Astrocyte (in vitro differentiated cells and primary cell): ENCODE measurements around the gene SCAMP4. TPM values are rescaled to one million over a fixed set of nuclear protein-coding genes. Genes with fewer than 3 reads are reported as not detected.
A peak's percentile ranks its signal among the peaks of the same experiment; 100 is the strongest.

Experiments used
- DNase-seq: peaks from one replicate; pipeline ENCODE4 v3.0.0-alpha.2; 2010; ENCODE audit warnings: low read depth
- FAIRE-seq: peaks from 2 replicates; lab custom pipeline; 2011; peaks lifted over from hg19 to GRCh38; lab: Jason Lieb, UNC
- H2AFZ ChIP-seq: 2 replicates; pipeline ENCODE4 v1.6.0; 2012; ENCODE audit warnings: low read depth, low read length, inconsistent platforms
- H3K27ac ChIP-seq: 2 replicates; pipeline ENCODE4 v1.5.1; 2011; ENCODE audit warnings: low read depth, low read length, inconsistent platforms
- H3K27me3 ChIP-seq: 2 replicates; pipeline ENCODE4 v1.6.0; 2011; ENCODE audit warnings: low read length, inconsistent platforms; ENCODE audit not compliant: insufficient read depth
- H3K36me3 ChIP-seq: 2 replicates; pipeline ENCODE4 v1.5.1; 2011; ENCODE audit warnings: low read length, inconsistent platforms; ENCODE audit not compliant: insufficient read depth
- H3K4me1 ChIP-seq: 2 replicates; pipeline ENCODE4 v1.5.1; 2011; ENCODE audit warnings: low read length, inconsistent platforms; ENCODE audit not compliant: insufficient read depth
- H3K4me2 ChIP-seq: 2 replicates; pipeline ENCODE4 v1.6.0; 2012; ENCODE audit warnings: low read length, inconsistent platforms
- H3K4me3 ChIP-seq: 2 replicates; pipeline ENCODE4 v1.5.1; 2011; ENCODE audit warnings: low read depth, mild to moderate bottlenecking, low read length, inconsistent platforms; ENCODE audit not compliant: insufficient read depth
- H3K79me2 ChIP-seq: 2 replicates; pipeline ENCODE4 v1.6.0; 2012; ENCODE audit warnings: mild to moderate bottlenecking, low read length, inconsistent platforms; ENCODE audit not compliant: insufficient read depth
- H3K9ac ChIP-seq: 2 replicates; pipeline ENCODE4 v1.6.0; 2012; ENCODE audit warnings: mild to moderate bottlenecking, low read length, inconsistent platforms
- H3K9me3 ChIP-seq: 2 replicates; pipeline ENCODE4 v1.5.1; 2012; ENCODE audit warnings: low read depth, mild to moderate bottlenecking, low read length, inconsistent platforms; ENCODE audit not compliant: insufficient read depth
- H4K20me1 ChIP-seq: 2 replicates; pipeline ENCODE4 v1.6.0; 2012; ENCODE audit warnings: low read length, inconsistent platforms; ENCODE audit not compliant: insufficient read depth
- H3K27ac Mint-ChIP-seq: one replicate; pipeline ENCODE4 v1.8.0; 2021; ENCODE audit warnings: mild to moderate bottlenecking, mixed read lengths; ENCODE audit not compliant: unreplicated experiment
- H3K27me3 Mint-ChIP-seq: one replicate; pipeline ENCODE4 v1.8.0; 2021; ENCODE audit warnings: low read depth, mixed read lengths; ENCODE audit not compliant: unreplicated experiment
- H3K36me3 Mint-ChIP-seq: one replicate; pipeline ENCODE4 v1.8.0; 2021; ENCODE audit warnings: low read depth, mixed read lengths; ENCODE audit not compliant: unreplicated experiment
- H3K4me1 Mint-ChIP-seq: one replicate; pipeline ENCODE4 v1.8.0; 2021; ENCODE audit warnings: low read depth, mixed read lengths; ENCODE audit not compliant: unreplicated experiment
- H3K4me3 Mint-ChIP-seq: one replicate; pipeline ENCODE4 v1.8.0; 2021; ENCODE audit warnings: mild to moderate bottlenecking, moderate library complexity, mixed read lengths; ENCODE audit not compliant: unreplicated experiment
- H3K9me3 Mint-ChIP-seq: one replicate; pipeline ENCODE4 v1.8.0; 2021; ENCODE audit warnings: mild to moderate bottlenecking, mixed read lengths; ENCODE audit not compliant: unreplicated experiment
- EZH2 ChIP-seq: IDR thresholded peaks from 2 replicates; pipeline ENCODE4 v1.6.1; 2012; ENCODE audit warnings: mild to moderate bottlenecking, low read length, inconsistent platforms; ENCODE audit not compliant: insufficient read depth
- total RNA-seq: library from RNA; stranded (reverse); gene quantifications from 2 replicates; pipeline ENCODE4 v1.2.1, GENCODE V29; 2021
- TF ChIP-seq, protein P1 (sequence below): IDR thresholded peaks from 2 replicates; pipeline ENCODE4 v1.5.1; 2011; ENCODE audit warnings: low read depth, mild to moderate bottlenecking, inconsistent platforms, low read length, moderate library complexity; ENCODE audit not compliant: insufficient read depth

The SCAMP4 gene
- total RNA-seq, 1 donor from 2014 or later: 72.2 TPM

DNA sequence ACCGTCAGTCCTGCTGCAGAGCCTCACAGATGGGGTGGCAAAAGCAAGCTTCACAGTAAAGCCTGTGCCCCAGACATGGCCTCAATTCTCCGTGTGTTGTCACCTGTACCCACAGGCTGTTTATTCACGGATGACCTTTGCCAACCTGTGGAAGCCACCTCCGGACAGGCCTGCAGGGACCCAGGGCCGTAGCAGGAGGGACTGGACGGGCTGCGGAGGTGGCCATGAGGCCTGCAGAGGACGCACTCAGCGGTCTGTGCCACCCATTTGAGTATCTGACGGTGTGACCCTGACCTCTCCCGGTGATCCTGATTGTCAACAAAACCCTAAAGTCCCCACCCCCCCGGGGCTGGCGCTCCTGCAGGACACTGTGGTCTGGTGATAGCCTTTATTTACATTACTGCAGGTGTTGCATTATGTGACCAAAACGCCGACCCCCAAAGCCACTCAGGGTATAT, 34.0 kb upstream of the SCAMP4 start:
- H3K79me2 ChIP-seq: peaks cover 58% of the 10 kb centered on the region

DNA sequence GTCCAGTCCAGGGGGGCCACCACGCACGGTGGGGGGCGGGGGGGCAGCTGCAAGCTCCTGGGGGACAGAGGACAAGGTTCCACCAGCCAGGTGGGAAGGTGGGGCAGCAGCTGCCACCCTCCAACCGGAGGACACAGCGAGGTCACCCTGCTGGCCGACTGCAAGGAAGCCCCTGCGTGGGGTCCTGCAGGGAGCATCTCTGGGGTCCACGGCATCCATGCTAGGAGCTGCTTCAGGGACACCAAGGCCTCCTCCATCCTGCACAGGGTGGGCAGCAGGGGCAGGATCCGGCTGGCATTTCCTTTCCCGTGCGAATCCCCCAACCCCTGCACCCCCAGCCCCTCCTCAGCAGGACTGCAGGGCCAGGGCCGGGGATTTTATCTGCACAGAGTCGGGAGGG, 33.6 kb upstream of the SCAMP4 start:
- no peak overlapping the region for H3K4me3 Mint-ChIP-seq
- H3K9me3 ChIP-seq: no peaks in the 10 kb centered on the region
- no peak overlapping the region for H3K4me3 ChIP-seq
- H3K36me3 Mint-ChIP-seq: no peaks in the 10 kb centered on the region
- H3K9ac ChIP-seq: no peak overlapping the region
- no peak overlapping the region for H3K4me2 ChIP-seq
- H3K36me3 ChIP-seq: no peaks in the 10 kb centered on the region
- DNase-seq (no peak), FAIRE-seq (no peak)
- no peaks in the 10 kb centered on the region for H3K27me3 Mint-ChIP-seq
- H3K9me3 Mint-ChIP-seq: no peaks in the 10 kb centered on the region
- peaks cover 30% of the 10 kb centered on the region for H4K20me1 ChIP-seq
- H3K27me3 ChIP-seq: no peaks in the 10 kb centered on the region
- H3K79me2 ChIP-seq: peaks cover 61% of the 10 kb centered on the region
- TF ChIP-seq, protein P1, sequence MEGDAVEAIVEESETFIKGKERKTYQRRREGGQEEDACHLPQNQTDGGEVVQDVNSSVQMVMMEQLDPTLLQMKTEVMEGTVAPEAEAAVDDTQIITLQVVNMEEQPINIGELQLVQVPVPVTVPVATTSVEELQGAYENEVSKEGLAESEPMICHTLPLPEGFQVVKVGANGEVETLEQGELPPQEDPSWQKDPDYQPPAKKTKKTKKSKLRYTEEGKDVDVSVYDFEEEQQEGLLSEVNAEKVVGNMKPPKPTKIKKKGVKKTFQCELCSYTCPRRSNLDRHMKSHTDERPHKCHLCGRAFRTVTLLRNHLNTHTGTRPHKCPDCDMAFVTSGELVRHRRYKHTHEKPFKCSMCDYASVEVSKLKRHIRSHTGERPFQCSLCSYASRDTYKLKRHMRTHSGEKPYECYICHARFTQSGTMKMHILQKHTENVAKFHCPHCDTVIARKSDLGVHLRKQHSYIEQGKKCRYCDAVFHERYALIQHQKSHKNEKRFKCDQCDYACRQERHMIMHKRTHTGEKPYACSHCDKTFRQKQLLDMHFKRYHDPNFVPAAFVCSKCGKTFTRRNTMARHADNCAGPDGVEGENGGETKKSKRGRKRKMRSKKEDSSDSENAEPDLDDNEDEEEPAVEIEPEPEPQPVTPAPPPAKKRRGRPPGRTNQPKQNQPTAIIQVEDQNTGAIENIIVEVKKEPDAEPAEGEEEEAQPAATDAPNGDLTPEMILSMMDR: no peak
- no peak for TF ChIP-seq EZH2
- H3K27ac ChIP-seq: no peak overlapping the region
- no peak overlapping the region for H2AFZ ChIP-seq
- no peak overlapping the region for H3K27ac Mint-ChIP-seq
- H3K4me1 ChIP-seq: peaks cover 24% of the 10 kb centered on the region
- H3K4me1 Mint-ChIP-seq: peaks cover 7% of the 10 kb centered on the region

More for the DNA sequence above, 34.0 kb upstream of the SCAMP4 start:
- Histone ChIP-seq H3K27ac (no peak overlapping the region), H2AFZ (no peak overlapping the region), H3K9ac (no peak overlapping the region), H3K4me1 (peaks cover 19% of the 10 kb centered on the region), H3K27me3 (no peaks in the 10 kb centered on the region), H3K36me3 (no peaks in the 10 kb centered on the region), H4K20me1 (peaks cover 30% of the 10 kb centered on the region), H3K9me3 (no peaks in the 10 kb centered on the region), H3K4me2 (no peak overlapping the region), H3K4me3 (no peak overlapping the region)
- no peak overlapping the region for H3K4me3 Mint-ChIP-seq
- H3K27ac Mint-ChIP-seq: no peak overlapping the region
- FAIRE-seq (no peak), DNase-seq (no peak)
- H3K4me1 Mint-ChIP-seq: peaks cover 7% of the 10 kb centered on the region
- no peaks in the 10 kb centered on the region for H3K36me3 Mint-ChIP-seq
- no peaks in the 10 kb centered on the region for H3K27me3 Mint-ChIP-seq
- TF ChIP-seq, protein P1: no peak
- no peak for TF ChIP-seq EZH2
- no peaks in the 10 kb centered on the region for H3K9me3 Mint-ChIP-seq

DNA sequence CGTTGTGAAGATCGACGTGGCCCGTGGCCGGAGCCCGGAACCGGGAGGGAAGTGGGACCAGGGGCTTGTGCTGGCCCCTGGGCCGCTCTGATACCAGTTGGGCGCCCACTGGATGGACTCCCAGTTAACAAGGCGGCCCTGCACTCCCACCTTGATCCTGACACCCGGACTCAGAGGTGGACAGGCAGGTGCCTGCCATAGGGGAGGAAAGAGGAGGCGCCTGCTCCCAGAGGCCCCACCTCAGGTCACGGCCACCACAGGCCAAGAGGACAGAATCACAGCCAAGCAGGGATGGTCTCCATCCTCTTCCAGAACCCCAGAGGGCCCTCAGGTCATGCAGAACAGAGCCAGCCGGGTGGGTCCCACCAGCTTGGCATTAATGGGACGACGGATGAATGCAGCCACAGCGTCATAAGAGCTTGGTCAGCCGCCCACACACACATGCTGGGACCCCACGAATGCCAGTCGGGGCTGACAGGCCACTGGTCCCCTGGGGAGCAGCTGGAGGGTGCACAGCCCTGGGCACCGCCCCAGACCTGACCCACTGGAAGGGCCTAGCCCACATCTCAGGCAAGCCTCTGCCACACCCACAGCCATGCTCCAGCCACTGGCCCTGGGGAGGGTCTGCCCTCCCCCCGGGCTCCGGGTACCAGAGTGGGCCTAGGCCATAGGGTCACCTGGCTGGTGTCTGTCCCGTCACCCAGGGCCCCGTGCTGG, 32.2 kb upstream of the SCAMP4 start:
- no peak overlapping the region for H3K4me3 ChIP-seq
- no peaks in the 10 kb centered on the region for H3K27me3 Mint-ChIP-seq
- H3K36me3 Mint-ChIP-seq: no peaks in the 10 kb centered on the region

More for the DNA sequence above, 32.2 kb upstream of the SCAMP4 start:
- DNase-seq (no peak), FAIRE-seq (no peak)
- Mint-ChIP-seq H3K9me3 (no peaks in the 10 kb centered on the region), H3K4me1 (peaks cover 7% of the 10 kb centered on the region), H3K27ac (no peak overlapping the region), H3K4me3 (no peak overlapping the region)
- Histone ChIP-seq H3K27ac (peak overlapping the region; percentile 2), H3K4me1 (peaks cover 25% of the 10 kb centered on the region), H3K9ac (peak overlapping the region; percentile 44), H4K20me1 (peaks cover 30% of the 10 kb centered on the region), H3K4me2 (peak overlapping the region; percentile 90), H2AFZ (no peak overlapping the region), H3K36me3 (no peaks in the 10 kb centered on the region), H3K9me3 (no peaks in the 10 kb centered on the region), H3K27me3 (no peaks in the 10 kb centered on the region), H3K79me2 (peaks cover 61% of the 10 kb centered on the region)
- TF ChIP-seq, protein P1: no peak
- TF ChIP-seq EZH2: no peak
